GM18907 (cell line): ENCODE data around the gene NFX1.

Experiments
- ATAC-seq: cut with Tn5 transposase; IDR thresholded peaks from one replicate; pipeline ENCODE4 v1.9.1; 2021; ENCODE audit warnings: mild to moderate bottlenecking, moderate library complexity; ENCODE audit not compliant: unreplicated experiment

Gene NFX1

GRCh38 chr9:33415501-33416038, 125.3 kb downstream of the NFX1 start:
- no peak for ATAC-seq

GRCh38 chr9:33416996-33417395, 126.7 kb downstream of the NFX1 start:
- ATAC-seq, result no peak

DNA sequence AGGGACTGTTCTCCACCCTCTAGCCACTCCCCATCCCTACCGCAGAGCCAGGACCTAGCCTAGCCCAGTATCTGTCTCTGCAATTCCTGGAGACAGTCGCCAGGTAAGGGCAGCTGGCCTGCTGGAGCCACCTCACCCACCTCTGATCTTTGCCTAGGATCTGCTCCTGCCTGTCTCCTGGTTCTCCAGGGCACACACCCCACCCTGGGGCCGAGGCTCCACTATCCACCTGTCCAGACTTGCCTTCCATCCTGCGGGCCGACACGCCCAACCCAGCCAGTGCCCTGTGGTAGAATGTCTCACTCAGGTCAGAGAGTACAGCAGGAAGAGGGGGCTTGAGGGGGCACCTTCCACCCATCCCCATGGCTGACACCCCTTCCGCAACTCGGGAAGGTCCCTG, 127.8 kb downstream of the NFX1 start:
- no peak for ATAC-seq

DNA sequence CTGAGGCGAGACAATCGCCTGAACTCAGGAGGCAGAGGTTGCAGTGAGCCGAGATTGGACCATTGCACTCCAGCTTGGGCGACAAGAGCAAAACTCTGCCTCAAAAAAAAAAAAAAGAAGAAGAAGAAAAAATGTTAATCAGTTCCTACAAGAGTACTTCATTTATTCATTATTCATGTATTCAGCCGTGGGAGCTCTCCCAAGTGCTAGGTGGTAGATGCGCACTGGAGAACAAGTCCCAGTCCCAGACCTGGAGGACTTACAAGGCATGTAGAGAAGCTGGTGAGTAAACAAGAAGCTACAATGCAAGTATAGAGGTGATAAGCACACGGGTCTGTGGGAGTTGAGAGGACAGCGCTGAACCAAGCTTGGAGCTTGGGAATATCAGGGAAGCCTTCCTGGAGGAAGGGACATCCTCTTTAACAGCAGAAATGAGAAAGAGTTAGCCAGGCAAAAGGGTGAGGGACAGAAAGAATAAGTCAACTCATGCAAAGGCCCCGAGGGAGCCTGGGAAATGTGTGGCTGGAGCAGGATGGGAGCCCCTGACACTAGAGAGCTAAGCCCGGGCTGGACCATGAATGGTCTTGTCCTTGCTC, 129.5 kb downstream of the NFX1 start:
- no peak for ATAC-seq
